H7 (cell line): ENCODE results near the gene NDUFA6. TPM values are rescaled to one million over a fixed set of nuclear protein-coding genes. Genes with fewer than 3 reads are reported as not detected.
"Not testable (repeated sequence)": the region's sequence is repeated elsewhere in the genome, so short reads cannot be mapped to it uniquely, and the experiment has no call there.

Experiments
- DNase-seq: peaks from one replicate; pipeline ENCODE4 v3.0.0; 2012
- H3K27me3 ChIP-seq: 2 replicates; pipeline ENCODE4 v1.6.0; 2011; ENCODE audit warnings: mild to moderate bottlenecking, low read length; ENCODE audit not compliant: control insufficient read depth, insufficient read depth
- H3K36me3 ChIP-seq: replicated peaks from 2 replicates; pipeline ENCODE4 v1.5.1; 2011; ENCODE audit warnings: low read length; ENCODE audit not compliant: control insufficient read depth, insufficient read depth
- H3K4me3 ChIP-seq: 2 replicates; pipeline ENCODE4 v1.5.1; 2011; ENCODE audit warnings: low read depth, mild to moderate bottlenecking, control low read depth, low read length, moderate library complexity; ENCODE audit not compliant: insufficient read depth
- total RNA-seq: library from RNA; depleted of rRNA; stranded (reverse); fragments of >200 nt; shearing (Covaris generic); gene quantifications from 2 replicates; pipeline ENCODE4 v1.2.3, GENCODE V29; 2014

Gene NDUFA6
- total RNA-seq, 1 experiment from 2014 or later, result 65.0 TPM

- Histone ChIP-seq H3K36me3 (no peaks in the 10 kb centered on the region), H3K4me3 (no peak overlapping the region), H3K27me3 (no peaks in the 10 kb centered on the region)
- peak; percentile 35 for DNase-seq
These were observed 37.0 kb upstream of the NDUFA6 start for GRCh38 chr22:42127606-42128005.

- not testable (repeated sequence) for H3K36me3 ChIP-seq, H3K4me3 ChIP-seq, H3K27me3 ChIP-seq, DNase-seq
These were observed 33.0 kb upstream of the NDUFA6 start for GRCh38 chr22:42123529-42123928.

- DNase-seq, H3K4me3 ChIP-seq, H3K36me3 ChIP-seq, H3K27me3 ChIP-seq: not testable (repeated sequence)
These were observed 29.9 kb upstream of the NDUFA6 start for GRCh38 chr22:42120231-42121021.

- Histone ChIP-seq H3K27me3 (no peaks in the 10 kb centered on the region; the same call in 1 of the 2 replicates), H3K36me3 (no peaks in the 10 kb centered on the region), H3K4me3 (no peak overlapping the region)
- DNase-seq, result peak; percentile 41
These were observed 26.4 kb upstream of the NDUFA6 start for GRCh38 chr22:42116848-42117424.

- H3K4me3 ChIP-seq, result not testable (repeated sequence)
These were observed 24.9 kb upstream of the NDUFA6 start for GRCh38 chr22:42115420-42115830.

GRCh38 chr22:42114721-42115120 is 24.1 kb upstream of the NDUFA6 start:
- H3K4me3 ChIP-seq, result no peak overlapping the region
- peak; percentile 72 for DNase-seq
- no peaks in the 10 kb centered on the region; the same call in 1 of the 2 replicates for H3K27me3 ChIP-seq
- H3K36me3 ChIP-seq, result no peaks in the 10 kb centered on the region

More at GRCh38 chr22:42115420-42115830, 24.9 kb upstream of the NDUFA6 start:
- not testable (repeated sequence) for H3K27me3 ChIP-seq, H3K36me3 ChIP-seq, DNase-seq

GRCh38 chr22:42112793-42113192 is 22.2 kb upstream of the NDUFA6 start:
- H3K36me3 ChIP-seq, result not testable (repeated sequence)
- DNase-seq, result peak; percentile 60

GRCh38 chr22:42111798-42112197 is 21.2 kb upstream of the NDUFA6 start:
- no peaks in the 10 kb centered on the region; the same call in 1 of the 2 replicates for H3K27me3 ChIP-seq
- H3K36me3 ChIP-seq, result no peaks in the 10 kb centered on the region
- DNase-seq, result peak; percentile 65
- H3K4me3 ChIP-seq, result no peak overlapping the region

More at GRCh38 chr22:42112793-42113192, 22.2 kb upstream of the NDUFA6 start:
- not testable (repeated sequence) for H3K27me3 ChIP-seq, H3K4me3 ChIP-seq

GRCh38 chr22:42108848-42109247 is 18.3 kb upstream of the NDUFA6 start:
- no peaks in the 10 kb centered on the region for H3K36me3 ChIP-seq
- H3K4me3 ChIP-seq, result no peak overlapping the region
- DNase-seq, result peak; percentile 39
- H3K27me3 ChIP-seq, result no peaks in the 10 kb centered on the region; the same call in 1 of the 2 replicates

GRCh38 chr22:42104332-42104860 is 13.8 kb upstream of the NDUFA6 start:
- not testable (repeated sequence) for H3K27me3 ChIP-seq, H3K36me3 ChIP-seq, H3K4me3 ChIP-seq, DNase-seq

GRCh38 chr22:42101199-42101598 is 10.6 kb upstream of the NDUFA6 start:
- H3K4me3 ChIP-seq, result no peak overlapping the region
- H3K36me3 ChIP-seq, result no peaks in the 10 kb centered on the region
- DNase-seq, result no peak
- H3K27me3 ChIP-seq, result no peaks in the 10 kb centered on the region

- no peaks in the 10 kb centered on the region for H3K27me3 ChIP-seq
- no peak for DNase-seq
- peaks cover 6% of the 10 kb centered on the region for H3K36me3 ChIP-seq
- H3K4me3 ChIP-seq, result peak overlapping the region; percentile 52
These were observed 847 bp upstream of the NDUFA6 start for GRCh38 chr22:42091455-42091782.

- peaks cover 16% of the 10 kb centered on the region for H3K36me3 ChIP-seq
- no peaks in the 10 kb centered on the region for H3K27me3 ChIP-seq
- no peak overlapping the region for H3K4me3 ChIP-seq
- no peak for DNase-seq
These were observed 4.5 kb downstream of the NDUFA6 start for GRCh38 chr22:42086051-42086450.

- no peaks in the 10 kb centered on the region for H3K27me3 ChIP-seq
- H3K36me3 ChIP-seq, result peaks cover 16% of the 10 kb centered on the region
- DNase-seq, result no peak
- no peak overlapping the region for H3K4me3 ChIP-seq
These were observed 5.7 kb downstream of the NDUFA6 start for GRCh38 chr22:42084874-42085273.

- Histone ChIP-seq H3K27me3 (no peaks in the 10 kb centered on the region), H3K36me3 (peaks cover 13% of the 10 kb centered on the region), H3K4me3 (no peak overlapping the region)
- no peak for DNase-seq
These were observed 7.5 kb downstream of the NDUFA6 start for GRCh38 chr22:42083119-42083518.
